Measurements from ENCODE around the gene HSD17B11. TPM values are rescaled to one million over a fixed set of nuclear protein-coding genes. Genes with fewer than 3 reads are reported as not detected.
"Not testable (repeated sequence)": the region's sequence is repeated elsewhere in the genome, so short reads cannot be mapped to it uniquely, and the experiment has no call there.

The HSD17B11 gene
- total RNA-seq, 2 donors from 2014 or later: 17.0 to 24.1 TPM

GRCh38 chr4:87321888-87322287 is 69.1 kb downstream of the HSD17B11 start:
- intact Hi-C loops (cut with DNase I): no loop called here
- ATAC-seq: no peak

GRCh38 chr4:87317527-87317926 is 73.5 kb downstream of the HSD17B11 start:
- DNase-seq (no peak), ATAC-seq (peak in 1 of 2 donors; percentile 76)
- intact Hi-C loops (cut with DNase I): no loop called here

More at GRCh38 chr4:87321888-87322287, 69.1 kb downstream of the HSD17B11 start:
- no peak for DNase-seq

GRCh38 chr4:87316961-87317360 is 74.0 kb downstream of the HSD17B11 start:
- DNase-seq: no peak
- intact Hi-C loops (cut with DNase I): no loop called here
- no peak for ATAC-seq

GRCh38 chr4:87315000-87315399 is 76.0 kb downstream of the HSD17B11 start:
- ATAC-seq; intact Hi-C loops (cut with DNase I); DNase-seq: not testable (repeated sequence)

- DNase-seq (no peak), ATAC-seq (peak in 1 of 2 donors; percentile 34)
- intact Hi-C loops (cut with DNase I): no loop called here
Observed at GRCh38 chr4:87313756-87314155, 77.2 kb downstream of the HSD17B11 start.

- ATAC-seq (no peak), DNase-seq (no peak)
- intact Hi-C loops (cut with DNase I): no loop called here
Observed at GRCh38 chr4:87311684-87312083, 79.3 kb downstream of the HSD17B11 start.

GRCh38 chr4:87310691-87311335 is 80.2 kb downstream of the HSD17B11 start:
- DNase-seq (no peak), ATAC-seq (no peak)
- intact Hi-C loops (cut with DNase I): no loop called here

- ATAC-seq (peak in 1 of 2 donors; percentile 59), DNase-seq (no peak)
- intact Hi-C loops (cut with DNase I): no loop called here
Observed at GRCh38 chr4:87309625-87310024, 81.4 kb downstream of the HSD17B11 start.

GRCh38 chr4:87306056-87306455 is 84.9 kb downstream of the HSD17B11 start:
- DNase-seq: no peak
- intact Hi-C loops (cut with DNase I): no loop called here

GRCh38 chr4:87305562-87305961 is 85.4 kb downstream of the HSD17B11 start:
- DNase-seq (no peak), ATAC-seq (no peak)
- intact Hi-C loops (cut with DNase I): no loop called here

More at GRCh38 chr4:87306056-87306455, 84.9 kb downstream of the HSD17B11 start:
- no peak for ATAC-seq

- intact Hi-C loops (cut with DNase I): no loop called here
- no peak for DNase-seq
- ATAC-seq: peak in 1 of 2 donors; percentile 63
Observed at GRCh38 chr4:87304745-87305432, 86.1 kb downstream of the HSD17B11 start.

GRCh38 chr4:87299898-87300297 is 91.1 kb downstream of the HSD17B11 start:
- no peak for DNase-seq
- intact Hi-C loops (cut with DNase I): no loop called here
- ATAC-seq: no peak

- intact Hi-C loops (cut with DNase I): no loop called here
- no peak for DNase-seq
- ATAC-seq: no peak
Observed at GRCh38 chr4:87298362-87298761, 92.6 kb downstream of the HSD17B11 start.

- ATAC-seq; DNase-seq; intact Hi-C loops (cut with DNase I): not testable (repeated sequence)
Observed at GRCh38 chr4:87294911-87295310, 96.1 kb downstream of the HSD17B11 start.

GRCh38 chr4:87293889-87294288 is 97.1 kb downstream of the HSD17B11 start:
- DNase-seq; intact Hi-C loops (cut with DNase I); ATAC-seq: not testable (repeated sequence)

- no peak for ATAC-seq
- intact Hi-C loops (cut with DNase I): no loop called here
- no peak for DNase-seq
Observed at GRCh38 chr4:87286970-87287369, 104.0 kb downstream of the HSD17B11 start.

Small RNA genes lying within 50 kb of the gene (microRNA-seq; reads per million reads assigned to microRNA genes)
- 0 reads per million in 2 donors for gene MIR5705

Other genes starting within 250 kb of the HSD17B11 start
- 10 to 100 TPM; 10.6 to 11.8 TPM for gene KLHL8, start 170.6 kb downstream of the HSD17B11 start, total RNA-seq
- gene HSD17B13, start 68.3 kb downstream of the HSD17B11 start, total RNA-seq: under 1 TPM; 0.18 TPM
- gene NUDT9, start 31.4 kb upstream of the HSD17B11 start, total RNA-seq: 10 to 100 TPM; 25.7 to 30.2 TPM
- gene SPARCL1, start 138.2 kb upstream of the HSD17B11 start, total RNA-seq: 100 to 1,000 TPM; 435 to 482 TPM
- gene DSPP, start 217.3 kb upstream of the HSD17B11 start, total RNA-seq: not detected

Data from left cardiac atrium (tissue), 4 donors.